HEK293 (cell line): ENCODE data around the gene FGFBP3.

Source experiments
- CTCF ChIA-PET: fragments of 350-600 bp; formaldehyde crosslinking; extraction: SDS; loops from one replicate; lab custom pipeline; 2021; ENCODE audit warnings: antibody characterized with exemption; lab: Yijun Ruan, JAX
- POLR2A ChIA-PET: fragments of 300-600 bp; formaldehyde crosslinking; extraction: SDS; loops from one replicate; lab custom pipeline; 2020; ENCODE audit warnings: antibody characterized with exemption, inconsistent platforms; lab: Yijun Ruan, JAX
- H3K27ac ChIP-seq: fragments of 200-500 bp; sonication (Bioruptor generic); 2 replicates; pipeline ENCODE4 v1.5.1; 2014; ENCODE audit warnings: low read depth, low read length, control low read depth, inconsistent platforms; ENCODE audit errors: extremely low read depth
- H3K36me3 ChIP-seq, 2 experiments: fragments of 200-500 bp in 1 of 2; sonication (Bioruptor generic) in 1 of 2; 1 replicate in 1 of 2; 2 replicates in 1 of 2; pipeline ENCODE4 v1.5.1; 2014 to 2017; ENCODE audit warnings: inconsistent platforms in 2 of 2, low read length in 2 of 2; ENCODE audit not compliant: control insufficient read depth in 2 of 2, insufficient read depth in 1 of 2
- H3K4me1 ChIP-seq: fragments of 200-500 bp; sonication (Bioruptor generic); 2 replicates; pipeline ENCODE4 v1.5.1; 2014; ENCODE audit warnings: mild to moderate bottlenecking, low read length, inconsistent platforms; ENCODE audit not compliant: control insufficient read depth, insufficient read depth
- H3K4me3 ChIP-seq: 2 replicates; pipeline ENCODE4 v1.5.1; 2011; ENCODE audit warnings: low read depth, mild to moderate bottlenecking, control low read depth, low read length, moderate library complexity
- H3K9me3 ChIP-seq: fragments of 200-500 bp; sonication (Bioruptor generic); 2 replicates; pipeline ENCODE4 v1.5.1; 2014; ENCODE audit warnings: low read depth, low read length, inconsistent platforms; ENCODE audit not compliant: control insufficient read depth, insufficient read depth
- CTCF ChIP-seq: fragments of 450-650 bp; formaldehyde crosslinking; IDR thresholded peaks from 2 replicates; pipeline ENCODE4 v1.5.1; 2016; ENCODE audit warnings: missing biosample characterization, missing genetic modification characterization
- GLI2 ChIP-seq: fragments of 450-650 bp; formaldehyde crosslinking; IDR thresholded peaks from 2 replicates; pipeline ENCODE4; 2017; ENCODE audit warnings: missing biosample characterization, missing genetic modification characterization, low read depth, borderline replicate concordance
- RBAK ChIP-seq: fragments of 450-650 bp; formaldehyde crosslinking; IDR thresholded peaks from 2 replicates; pipeline ENCODE4 v1.5.1; 2016; ENCODE audit warnings: missing biosample characterization, missing genetic modification characterization
- SCRT1 ChIP-seq: fragments of 450-650 bp; formaldehyde crosslinking; IDR thresholded peaks from 2 replicates; pipeline ENCODE4 v1.5.1; 2016; ENCODE audit warnings: missing biosample characterization, missing genetic modification characterization, borderline replicate concordance
- ZBTB17 ChIP-seq: fragments of 450-650 bp; formaldehyde crosslinking; IDR thresholded peaks from 2 replicates; pipeline ENCODE4 v1.5.1; 2016; ENCODE audit warnings: missing biosample characterization, missing genetic modification characterization
- ZEB2 ChIP-seq: fragments of 450-650 bp; formaldehyde crosslinking; IDR thresholded peaks from 2 replicates; pipeline ENCODE4 v1.5.1; 2016; ENCODE audit warnings: missing biosample characterization, missing genetic modification characterization
- ZNF133 ChIP-seq: fragments of 450-650 bp; formaldehyde crosslinking; IDR thresholded peaks from 2 replicates; pipeline ENCODE4 v1.5.1; 2016; ENCODE audit warnings: missing biosample characterization, missing genetic modification characterization
- ZNF311 ChIP-seq: fragments of 450-650 bp; formaldehyde crosslinking; IDR thresholded peaks from 2 replicates; pipeline ENCODE4 v1.5.1; 2017; ENCODE audit warnings: missing biosample characterization, missing genetic modification characterization, borderline replicate concordance
- ZNF362 ChIP-seq: fragments of 450-650 bp; formaldehyde crosslinking; IDR thresholded peaks from 2 replicates; pipeline ENCODE4 v1.5.1; 2016; ENCODE audit warnings: missing biosample characterization, missing genetic modification characterization
- ZNF76 ChIP-seq: fragments of 450-650 bp; formaldehyde crosslinking; IDR thresholded peaks from 2 replicates; pipeline ENCODE4; 2016; ENCODE audit warnings: low read depth, missing biosample characterization, missing genetic modification characterization, borderline replicate concordance
- ZNF785 ChIP-seq: fragments of 450-650 bp; formaldehyde crosslinking; IDR thresholded peaks from 2 replicates; pipeline ENCODE4 v1.5.1; 2016; ENCODE audit warnings: missing biosample characterization, missing genetic modification characterization
- ZSCAN16 ChIP-seq: fragments of 450-650 bp; formaldehyde crosslinking; IDR thresholded peaks from 2 replicates; pipeline ENCODE4 v1.5.1; 2016; ENCODE audit warnings: missing biosample characterization, missing genetic modification characterization
- TF ChIP-seq, protein P1 (sequence below): fragments of 450-650 bp; formaldehyde crosslinking; conservative IDR thresholded peaks from 2 replicates; pipeline ENCODE4 v1.5.1; 2016; ENCODE audit warnings: low read depth, missing biosample characterization, missing genetic modification characterization
- TF ChIP-seq, protein P2 (sequence below): fragments of 450-650 bp; formaldehyde crosslinking; IDR thresholded peaks from 2 replicates; pipeline ENCODE4 v1.5.0; 2017; ENCODE audit warnings: missing biosample characterization, missing genetic modification characterization, borderline replicate concordance

Gene FGFBP3

GRCh38 chr10:91875779-91876178 is 33.5 kb downstream of the FGFBP3 start:
- POLR2A ChIA-PET = no interaction called here
- TF ChIP-seq ZBTB17 = no peak
- no peaks in the 10 kb centered on the region for H3K36me3 ChIP-seq
- no peak overlapping the region for H3K4me3 ChIP-seq
- H3K27ac ChIP-seq = no peak overlapping the region
- no peaks in the 10 kb centered on the region for H3K4me1 ChIP-seq
- CTCF ChIA-PET = no interaction called here
- H3K9me3 ChIP-seq = no peaks in the 10 kb centered on the region

- no peak overlapping the region for H3K4me3 ChIP-seq
- ChIA-PET CTCF (no interaction called here), POLR2A (no interaction called here)
- TF ChIP-seq GLI2 (tag by site-specific recombination) (no peak), CTCF (tag by site-specific recombination) (no peak), ZNF362 (tag by site-specific recombination) (no peak), RBAK (tag by site-specific recombination) (no peak), ZEB2 (tag by site-specific recombination) (no peak), ZBTB17 (no peak), ZNF311 (no peak), ZSCAN16 (no peak), ZNF785 (no peak), ZNF133 (tag by site-specific recombination) (no peak), ZNF76 (no peak), SCRT1 (no peak)
- TF ChIP-seq, protein P1, sequence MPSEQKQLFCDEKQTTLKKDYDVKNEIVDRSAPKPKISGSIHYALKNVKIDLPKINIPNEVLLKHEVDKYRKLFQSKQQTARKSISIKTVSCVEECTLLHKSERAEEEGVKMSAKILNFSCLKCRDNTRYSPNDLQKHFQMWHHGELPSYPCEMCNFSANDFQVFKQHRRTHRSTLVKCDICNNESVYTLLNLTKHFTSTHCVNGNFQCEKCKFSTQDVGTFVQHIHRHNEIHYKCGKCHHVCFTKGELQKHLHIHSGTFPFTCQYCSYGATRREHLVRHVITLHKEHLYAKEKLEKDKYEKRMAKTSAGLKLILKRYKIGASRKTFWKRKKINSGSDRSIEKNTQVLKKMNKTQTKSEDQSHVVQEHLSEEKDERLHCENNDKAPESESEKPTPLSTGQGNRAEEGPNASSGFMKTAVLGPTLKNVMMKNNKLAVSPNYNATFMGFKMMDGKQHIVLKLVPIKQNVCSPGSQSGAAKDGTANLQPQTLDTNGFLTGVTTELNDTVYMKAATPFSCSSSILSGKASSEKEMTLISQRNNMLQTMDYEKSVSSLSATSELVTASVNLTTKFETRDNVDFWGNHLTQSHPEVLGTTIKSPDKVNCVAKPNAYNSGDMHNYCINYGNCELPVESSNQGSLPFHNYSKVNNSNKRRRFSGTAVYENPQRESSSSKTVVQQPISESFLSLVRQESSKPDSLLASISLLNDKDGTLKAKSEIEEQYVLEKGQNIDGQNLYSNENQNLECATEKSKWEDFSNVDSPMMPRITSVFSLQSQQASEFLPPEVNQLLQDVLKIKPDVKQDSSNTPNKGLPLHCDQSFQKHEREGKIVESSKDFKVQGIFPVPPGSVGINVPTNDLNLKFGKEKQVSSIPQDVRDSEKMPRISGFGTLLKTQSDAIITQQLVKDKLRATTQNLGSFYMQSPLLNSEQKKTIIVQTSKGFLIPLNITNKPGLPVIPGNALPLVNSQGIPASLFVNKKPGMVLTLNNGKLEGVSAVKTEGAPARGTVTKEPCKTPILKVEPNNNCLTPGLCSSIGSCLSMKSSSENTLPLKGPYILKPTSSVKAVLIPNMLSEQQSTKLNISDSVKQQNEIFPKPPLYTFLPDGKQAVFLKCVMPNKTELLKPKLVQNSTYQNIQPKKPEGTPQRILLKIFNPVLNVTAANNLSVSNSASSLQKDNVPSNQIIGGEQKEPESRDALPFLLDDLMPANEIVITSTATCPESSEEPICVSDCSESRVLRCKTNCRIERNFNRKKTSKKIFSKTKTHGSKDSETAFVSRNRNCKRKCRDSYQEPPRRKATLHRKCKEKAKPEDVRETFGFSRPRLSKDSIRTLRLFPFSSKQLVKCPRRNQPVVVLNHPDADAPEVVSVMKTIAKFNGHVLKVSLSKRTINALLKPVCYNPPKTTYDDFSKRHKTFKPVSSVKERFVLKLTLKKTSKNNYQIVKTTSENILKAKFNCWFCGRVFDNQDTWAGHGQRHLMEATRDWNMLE (tag by site-specific recombination) = no peak
- TF ChIP-seq, protein P2, sequence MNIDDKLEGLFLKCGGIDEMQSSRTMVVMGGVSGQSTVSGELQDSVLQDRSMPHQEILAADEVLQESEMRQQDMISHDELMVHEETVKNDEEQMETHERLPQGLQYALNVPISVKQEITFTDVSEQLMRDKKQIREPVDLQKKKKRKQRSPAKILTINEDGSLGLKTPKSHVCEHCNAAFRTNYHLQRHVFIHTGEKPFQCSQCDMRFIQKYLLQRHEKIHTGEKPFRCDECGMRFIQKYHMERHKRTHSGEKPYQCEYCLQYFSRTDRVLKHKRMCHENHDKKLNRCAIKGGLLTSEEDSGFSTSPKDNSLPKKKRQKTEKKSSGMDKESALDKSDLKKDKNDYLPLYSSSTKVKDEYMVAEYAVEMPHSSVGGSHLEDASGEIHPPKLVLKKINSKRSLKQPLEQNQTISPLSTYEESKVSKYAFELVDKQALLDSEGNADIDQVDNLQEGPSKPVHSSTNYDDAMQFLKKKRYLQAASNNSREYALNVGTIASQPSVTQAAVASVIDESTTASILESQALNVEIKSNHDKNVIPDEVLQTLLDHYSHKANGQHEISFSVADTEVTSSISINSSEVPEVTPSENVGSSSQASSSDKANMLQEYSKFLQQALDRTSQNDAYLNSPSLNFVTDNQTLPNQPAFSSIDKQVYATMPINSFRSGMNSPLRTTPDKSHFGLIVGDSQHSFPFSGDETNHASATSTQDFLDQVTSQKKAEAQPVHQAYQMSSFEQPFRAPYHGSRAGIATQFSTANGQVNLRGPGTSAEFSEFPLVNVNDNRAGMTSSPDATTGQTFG (tag by site-specific recombination) = no peak
- no peaks in the 10 kb centered on the region for H3K4me1 ChIP-seq
- no peaks in the 10 kb centered on the region for H3K36me3 ChIP-seq
- no peak overlapping the region for H3K27ac ChIP-seq
- H3K9me3 ChIP-seq = no peaks in the 10 kb centered on the region
Measured at GRCh38 chr10:91875156-91875555, 34.1 kb downstream of the FGFBP3 start.
